Inferior parietal cortex (tissue), 1 donor: ENCODE data around the gene ACOXL.

Source experiments
- DNase-seq: peaks from one replicate; pipeline ENCODE4 v3.0.0-alpha.2; 2016; ENCODE audit errors: extremely low spot score

The ACOXL gene

DNA sequence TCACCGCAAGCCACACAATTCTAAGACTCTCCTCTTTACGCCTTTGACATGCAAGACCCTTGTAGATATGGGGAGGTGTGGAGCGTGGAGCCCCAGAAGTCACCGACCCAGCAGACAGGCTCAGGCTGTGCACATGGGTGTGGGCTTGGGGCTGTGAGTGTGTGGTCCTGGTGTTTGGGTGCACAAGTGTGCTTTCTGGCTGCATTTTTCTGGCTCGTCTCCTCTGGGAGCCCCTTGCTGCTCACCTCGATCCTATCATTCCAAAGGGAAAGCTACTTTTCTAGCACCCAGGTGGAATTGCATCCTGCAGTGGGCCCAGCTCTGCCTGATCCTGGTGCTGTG, 143.0 kb downstream of the ACOXL start:
- no peak for DNase-seq

DNA sequence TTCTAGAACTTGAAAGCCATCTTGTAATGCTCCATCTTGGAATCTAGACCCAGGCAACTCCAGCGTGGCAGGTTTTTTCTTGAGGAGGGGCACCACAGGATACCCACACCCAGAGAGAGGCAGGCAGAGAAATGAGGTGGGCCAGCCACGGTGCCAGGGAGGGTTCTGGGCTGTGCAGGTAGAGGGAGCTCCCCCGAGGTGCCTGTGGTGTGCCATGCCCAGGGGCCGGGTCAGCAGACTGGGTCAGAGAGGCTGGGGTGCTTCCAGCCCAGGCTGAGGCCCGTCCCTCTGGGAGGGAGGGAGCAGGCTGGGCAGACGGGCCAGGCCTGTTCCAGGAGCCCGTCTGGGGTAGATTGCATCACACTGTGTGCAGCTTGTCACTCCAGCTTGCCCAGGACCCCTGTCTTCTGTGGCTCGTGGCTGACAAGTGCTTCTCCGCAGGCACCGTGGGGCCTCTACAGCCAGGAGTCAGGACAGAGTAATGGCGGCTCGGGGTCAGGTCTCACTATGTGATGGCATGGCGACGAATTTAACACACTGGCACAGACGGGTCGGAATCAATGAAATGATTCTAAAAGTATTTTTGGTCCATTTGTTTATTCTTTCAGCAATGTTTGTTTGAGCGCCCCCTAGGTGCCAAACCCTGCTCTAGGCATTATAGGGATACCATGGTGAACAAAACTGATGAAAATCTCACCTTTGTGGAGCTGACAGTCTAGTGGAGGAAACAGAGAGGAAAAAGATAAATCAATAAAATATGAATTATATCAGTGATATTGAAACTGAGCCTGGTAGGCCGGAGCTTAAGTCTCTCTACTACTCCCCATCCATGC, 144.0 kb downstream of the ACOXL start:
- DNase-seq, result no peak

DNA sequence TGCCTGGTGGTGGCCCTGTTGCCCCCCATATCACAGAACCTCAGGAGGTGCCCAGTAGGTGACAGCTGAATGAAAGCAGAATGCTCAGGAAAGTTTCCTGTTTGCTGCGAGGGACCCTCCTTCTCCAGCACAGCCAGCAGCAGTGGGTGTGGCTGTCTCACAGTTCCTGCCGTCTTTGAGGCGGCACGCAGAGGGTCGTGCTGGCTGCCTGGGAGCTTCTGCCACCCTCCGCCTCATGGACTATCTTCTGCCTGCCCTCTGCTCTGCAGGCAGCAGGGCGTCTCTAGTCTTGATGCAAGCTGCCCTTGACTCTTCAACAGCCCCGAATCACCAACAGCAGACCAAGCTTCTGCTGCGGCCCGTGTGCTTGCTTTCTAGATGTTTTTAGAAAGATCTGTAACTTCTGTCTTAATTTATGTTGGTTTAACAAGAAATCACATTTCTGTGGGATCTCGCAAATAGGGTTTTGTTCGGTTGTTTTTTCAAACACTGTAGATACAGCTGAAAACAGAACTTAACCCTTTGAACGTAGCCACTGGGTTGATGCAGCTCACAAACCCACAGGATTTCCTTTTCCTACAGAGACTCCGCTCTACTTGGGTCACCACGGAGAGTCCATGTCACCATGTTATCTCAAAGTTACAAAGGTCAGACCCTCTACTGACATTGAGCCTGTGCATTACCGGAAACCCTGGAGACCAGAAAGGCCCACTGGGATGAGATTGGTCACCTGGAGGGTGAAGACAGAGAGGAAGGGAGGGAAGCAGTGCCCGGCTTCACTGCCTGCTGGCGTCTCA, 144.9 kb downstream of the ACOXL start:
- DNase-seq, result no peak

DNA sequence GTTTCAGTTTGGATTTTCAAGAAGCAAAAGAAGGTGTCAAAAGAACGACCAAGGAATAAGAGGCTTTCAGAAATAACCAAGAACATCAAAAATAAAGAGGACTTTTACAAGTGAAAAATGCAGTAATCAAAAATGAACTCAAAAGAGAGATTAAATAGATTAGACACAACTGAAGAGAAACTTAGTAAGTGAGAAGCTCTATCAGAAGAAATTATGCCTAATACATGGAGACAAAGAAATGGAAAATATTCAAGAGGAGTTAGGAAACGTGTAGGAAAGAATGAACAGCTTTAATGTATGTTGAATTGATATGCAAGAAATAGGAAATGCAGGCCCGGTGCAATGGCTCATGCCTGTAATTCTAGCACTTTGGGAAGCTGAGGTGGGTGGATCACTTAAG, 145.8 kb downstream of the ACOXL start:
- DNase-seq, result no peak

- DNase-seq, result no peak
Observed at GRCh38 chr2:110881908-110882307, 149.5 kb downstream of the ACOXL start.

DNA sequence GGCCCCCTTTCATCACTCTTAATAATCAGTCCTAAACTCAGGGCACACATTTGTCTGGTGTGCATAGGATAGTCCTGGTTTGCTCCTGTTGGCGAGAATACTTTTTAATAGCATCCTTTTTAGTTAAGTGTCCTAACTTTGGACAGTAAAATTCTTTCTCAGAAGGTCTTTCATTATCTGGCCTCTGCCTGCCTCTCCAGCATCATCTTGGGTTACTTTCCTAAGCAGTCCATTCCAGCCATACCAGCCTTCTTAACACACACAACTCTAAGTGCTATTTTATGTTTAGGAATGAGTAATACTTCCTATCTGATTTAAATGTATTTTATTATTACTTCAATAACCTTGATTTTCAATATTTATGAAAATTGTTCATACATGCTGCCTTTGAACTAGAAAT, 151.0 kb downstream of the ACOXL start:
- no peak for DNase-seq

DNA sequence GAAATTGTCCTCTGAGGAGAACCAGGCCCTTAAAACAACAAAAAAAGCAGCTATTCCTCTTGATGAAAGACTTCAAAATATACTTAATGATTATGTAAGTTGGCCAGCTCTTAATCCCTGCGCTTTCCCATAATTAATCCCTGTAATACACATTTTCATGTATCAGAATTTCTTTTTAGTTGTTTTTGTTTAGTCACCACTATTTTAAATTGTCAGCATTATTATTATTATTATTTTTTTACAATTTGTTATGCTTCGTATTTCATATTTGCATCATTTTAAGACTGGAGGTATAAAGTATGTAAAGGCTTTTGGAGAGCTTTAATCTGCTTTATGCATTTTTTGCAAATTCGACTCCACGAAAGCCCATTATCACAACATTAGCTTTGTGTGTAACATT, 152.9 kb downstream of the ACOXL start:
- no peak for DNase-seq

DNA sequence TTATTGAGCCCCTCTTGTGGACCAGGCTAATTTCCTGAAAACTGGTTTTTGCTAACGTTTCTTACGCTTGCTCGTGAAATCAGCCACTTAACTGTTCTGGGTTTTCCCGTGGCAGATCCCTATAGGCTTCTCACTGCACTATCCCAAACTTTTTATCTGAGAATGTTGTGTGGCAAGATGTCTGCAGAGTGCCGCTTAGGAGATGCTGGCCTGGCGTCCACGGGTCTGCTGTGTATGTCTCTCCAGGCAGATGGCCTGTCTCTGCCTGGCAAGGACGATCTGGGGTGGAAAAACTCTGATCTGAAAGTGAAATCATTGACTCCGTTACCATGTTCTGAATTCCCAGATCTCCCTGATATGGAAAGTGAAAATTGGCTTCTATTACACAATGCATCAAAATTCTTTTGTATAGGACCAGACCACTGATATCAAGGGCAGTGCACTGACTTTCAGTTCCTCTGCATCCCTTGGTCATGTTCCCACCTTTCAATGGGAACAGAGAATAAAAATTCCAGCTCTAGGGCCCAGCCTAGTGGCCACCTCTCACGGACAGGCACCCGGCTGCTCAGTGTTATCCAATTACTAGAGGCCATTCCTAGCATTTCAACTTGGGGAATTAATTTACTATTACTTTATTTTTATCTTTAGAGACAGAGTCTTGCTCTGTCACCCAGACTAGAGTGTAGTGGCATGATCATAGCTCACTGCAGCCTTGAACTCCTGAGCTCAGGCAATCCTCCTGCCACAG, 154.6 kb downstream of the ACOXL start:
- DNase-seq, result no peak

- no peak for DNase-seq
Observed at GRCh38 chr2:110888411-110888810, 156.0 kb downstream of the ACOXL start.

DNA sequence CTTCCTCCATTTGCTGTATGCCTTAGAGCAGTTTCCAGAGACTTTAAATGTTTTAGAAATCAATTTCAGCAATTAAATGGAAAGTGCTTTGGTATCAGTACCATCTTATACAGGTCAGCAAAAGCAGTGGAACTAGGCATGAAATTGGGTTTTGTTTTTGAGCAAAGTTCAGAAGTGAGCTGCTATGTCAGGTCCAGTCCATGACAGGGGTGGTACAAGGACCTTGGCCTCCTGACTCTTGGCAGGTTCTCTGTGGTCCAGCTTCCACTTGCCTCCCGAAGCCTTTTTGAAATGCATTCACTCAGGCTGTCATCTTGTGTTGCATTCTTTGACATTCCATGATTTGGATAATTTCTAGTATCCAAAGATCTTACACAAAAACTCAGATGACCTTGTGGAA, 159.3 kb downstream of the ACOXL start:
- no peak for DNase-seq

GRCh38 chr2:110896226-110896625, 163.9 kb downstream of the ACOXL start:
- no peak for DNase-seq

DNA sequence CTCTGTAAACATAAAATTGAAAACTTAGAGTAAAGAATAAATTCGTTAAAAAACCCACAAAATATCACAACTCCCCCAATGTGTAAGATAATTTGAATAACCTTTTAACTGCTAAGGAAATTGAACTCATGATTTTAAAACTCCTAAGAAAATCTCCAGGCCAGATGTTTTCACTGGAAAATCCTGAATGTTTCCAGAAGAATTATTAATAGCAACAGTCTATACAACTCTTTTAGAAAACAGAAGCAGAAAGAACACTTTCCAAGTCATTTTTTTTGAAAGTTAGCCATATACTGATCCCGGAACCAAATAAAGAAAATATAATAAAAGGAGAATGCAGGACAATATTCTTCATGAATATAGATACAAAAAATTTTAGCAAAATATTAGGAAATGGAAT, 165.6 kb downstream of the ACOXL start:
- no peak for DNase-seq

DNA sequence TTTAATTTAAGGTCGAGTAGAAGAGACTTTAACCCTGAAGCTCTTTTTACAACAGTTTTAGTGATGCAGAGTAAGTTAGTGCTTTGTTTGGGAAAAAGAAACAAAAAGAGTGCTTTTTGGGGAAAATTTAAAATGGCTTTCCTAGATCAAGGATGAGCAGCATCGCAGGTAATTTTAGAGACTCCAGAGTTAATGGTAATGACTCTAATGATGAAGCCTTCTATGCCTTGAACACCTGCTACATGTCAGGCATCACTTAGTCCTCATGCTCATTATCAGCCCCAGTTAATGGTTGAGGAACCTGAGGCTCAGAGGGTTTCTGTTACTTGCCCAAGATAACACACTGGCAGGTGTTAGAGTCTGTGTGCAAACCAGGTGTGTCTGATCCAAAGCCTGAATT, 167.8 kb downstream of the ACOXL start:
- DNase-seq, result no peak

DNA sequence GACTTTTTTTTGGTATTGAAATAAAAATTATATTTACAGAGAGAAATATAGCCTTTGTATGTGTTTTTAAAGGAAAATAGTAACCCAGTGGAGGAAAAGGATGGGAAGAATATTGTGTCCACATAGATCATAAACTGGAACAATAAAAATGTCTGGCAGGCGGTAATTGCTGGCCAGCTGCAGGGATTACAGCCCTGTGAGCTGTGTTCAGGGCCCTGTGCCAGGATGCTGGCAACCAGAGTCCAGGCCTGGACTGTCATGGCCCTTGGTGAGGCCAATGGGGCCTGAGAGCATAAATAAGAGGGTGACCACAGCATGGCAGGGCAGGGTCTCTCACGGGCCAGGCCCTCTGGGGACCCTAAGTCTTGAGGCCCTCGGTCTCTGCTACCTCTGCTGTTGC, 171.2 kb downstream of the ACOXL start:
- DNase-seq, result no peak

GRCh38 chr2:110904116-110904778, 171.9 kb downstream of the ACOXL start:
- no peak for DNase-seq

- DNase-seq, result no peak
Observed at GRCh38 chr2:110904779-110905148, 172.4 kb downstream of the ACOXL start.

DNA sequence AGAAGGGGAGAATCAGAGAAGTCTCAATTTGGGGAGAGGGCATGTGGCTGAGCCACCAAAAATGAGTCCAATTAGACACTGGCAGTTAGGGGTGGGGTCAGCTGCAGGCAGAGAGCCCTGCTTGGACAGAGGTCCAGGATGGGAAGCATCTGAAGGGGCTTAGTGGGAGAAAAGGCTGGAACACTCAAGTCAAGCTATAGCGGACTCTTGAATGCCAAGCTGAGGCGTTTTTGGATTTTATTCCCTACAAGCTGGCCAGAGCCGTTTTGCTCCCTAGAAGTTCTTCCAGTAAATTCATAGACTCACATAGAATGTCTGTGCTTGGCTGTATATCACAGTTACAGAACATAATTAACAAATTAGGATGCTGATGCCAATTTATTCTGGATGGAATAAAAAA, 172.8 kb downstream of the ACOXL start:
- DNase-seq, result no peak

- no peak for DNase-seq
Observed at GRCh38 chr2:110906613-110907298, 174.4 kb downstream of the ACOXL start.

- DNase-seq, result no peak
Observed at GRCh38 chr2:110909501-110909900, 177.1 kb downstream of the ACOXL start.

GRCh38 chr2:110910423-110910822, 178.1 kb downstream of the ACOXL start:
- DNase-seq, result no peak

DNA sequence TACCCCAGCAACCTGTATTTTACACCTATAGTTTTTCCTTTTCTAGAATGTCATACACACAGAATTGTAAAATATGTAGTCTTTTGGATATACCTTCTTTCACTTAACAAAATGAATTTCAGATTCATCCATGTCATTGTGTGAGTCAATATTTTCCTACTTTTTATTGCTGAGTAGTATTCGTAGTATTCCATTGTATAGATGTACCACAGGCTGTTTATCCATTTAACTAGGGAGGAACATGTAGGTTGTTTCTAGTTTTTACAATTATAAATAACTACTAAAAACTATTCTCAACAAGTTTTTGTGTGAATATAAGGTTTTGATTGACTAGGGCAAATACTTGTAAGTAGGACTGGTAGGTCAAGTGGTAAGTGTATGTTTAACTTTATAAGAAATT, 187.4 kb downstream of the ACOXL start:
- DNase-seq, result no peak

- no peak for DNase-seq
Observed at GRCh38 chr2:110925479-110925878, 193.1 kb downstream of the ACOXL start.
